CD4-positive, alpha-beta T cell (primary cell): ENCODE measurements around the gene GPC6. TPM values are rescaled to one million over a fixed set of nuclear protein-coding genes. Genes with fewer than 3 reads are reported as not detected.

ENCODE experiments used
- ATAC-seq: fragments of 200-7000 bp; cut with Tn5 transposase; one replicate; pipeline ENCODE4 v1.10.0; 2022; ENCODE audit warnings: mild to moderate bottlenecking; ENCODE audit not compliant: poor library complexity
- CTCF ChIA-PET: fragments of 350-600 bp; sonication (Branson Sonifier 250); formaldehyde crosslinking; loops from one replicate; lab custom pipeline; 2021; ENCODE audit warnings: antibody characterized with exemption, inconsistent platforms; lab: Charles Lee
- POLR2A ChIA-PET: fragments of 350-600 bp; sonication (Branson Sonifier 250); formaldehyde crosslinking; loops from one replicate; lab custom pipeline; 2021; ENCODE audit warnings: antibody characterized with exemption, inconsistent platforms; lab: Charles Lee
- DNase-seq, 14 experiments: peaks; one replicate each; pipeline ENCODE4 v3.0.0-alpha.2; 2013 to 2020; ENCODE audit warnings: mixed read lengths in 2 of 14
- H3K27ac ChIP-seq, 2 donors: one replicate each; pipeline versions ENCODE4 v1.5.1 to v1.7.0; 2013; ENCODE audit warnings: low read length in 2 of 2, low read depth in 1 of 2, mild to moderate bottlenecking in 1 of 2
- H3K27me3 ChIP-seq, 2 experiments: 1 replicate in 1 of 2; 2 replicates in 1 of 2; pipeline versions ENCODE4 v1.6.1 to v1.7.0; 2013; ENCODE audit warnings: low read length in 2 of 2, control low read depth in 1 of 2, mild to moderate bottlenecking in 1 of 2, moderate library complexity in 1 of 2; ENCODE audit not compliant: insufficient read depth in 2 of 2, control insufficient read depth in 1 of 2
- H3K36me3 ChIP-seq: one replicate; pipeline ENCODE4 v1.6.1; 2013; ENCODE audit warnings: low read length, control low read depth; ENCODE audit not compliant: insufficient read depth
- H3K4me1 ChIP-seq: one replicate; pipeline ENCODE4 v1.6.1; 2013; ENCODE audit warnings: low read length, control low read depth; ENCODE audit not compliant: insufficient read depth
- H3K4me3 ChIP-seq: one replicate; pipeline ENCODE4 v1.5.1; 2013; ENCODE audit warnings: mild to moderate bottlenecking, low read length, moderate library complexity
- H3K9me3 ChIP-seq, 2 experiments: 1 replicate in 1 of 2; 2 replicates in 1 of 2; pipeline versions ENCODE4 v1.6.1 to v1.7.0; 2013; ENCODE audit warnings: low read length in 2 of 2, mild to moderate bottlenecking in 2 of 2, control low read depth in 1 of 2, moderate library complexity in 1 of 2; ENCODE audit not compliant: control insufficient read depth in 1 of 2, insufficient read depth in 1 of 2
- H3K27ac Mint-ChIP-seq: one replicate; pipeline ENCODE4 v1.8.0; 2020; ENCODE audit warnings: mixed read lengths
- H3K27me3 Mint-ChIP-seq: one replicate; pipeline ENCODE4 v1.8.0; 2021; ENCODE audit warnings: mixed read lengths
- H3K36me3 Mint-ChIP-seq: one replicate; pipeline ENCODE4 v1.8.0; 2021; ENCODE audit warnings: low read depth, mixed read lengths
- H3K4me1 Mint-ChIP-seq: one replicate; pipeline ENCODE4 v1.8.0; 2021; ENCODE audit warnings: low read depth, mixed read lengths
- H3K4me3 Mint-ChIP-seq: one replicate; pipeline ENCODE4 v1.8.0; 2020; ENCODE audit warnings: mild to moderate bottlenecking, mixed read lengths
- H3K9me3 Mint-ChIP-seq: one replicate; pipeline ENCODE4 v1.8.0; 2020; ENCODE audit warnings: mixed read lengths
- CTCF ChIP-seq: fragments of 200-600 bp; IDR thresholded peaks from one replicate; pipeline ENCODE4 v1.8.0; 2022; ENCODE audit warnings: antibody characterized with exemption, mild to moderate bottlenecking
- intact Hi-C, 2 experiments: fragments of 100-400 bp; cut with DNase I in 1 of 2; cut with micrococcal nuclease in 1 of 2; formaldehyde crosslinking; loops; one replicate each; pipeline versions ENCODE4 v1.15.1 to v1.9.0; 2023 to 2025; cut with DNase I, micrococcal nuclease
- total RNA-seq, 174 experiments: library from RNA in 2 of 174; stranded (reverse) in 2 of 174; gene quantifications; one replicate each; pipeline ENCODE4 v1.2.3 and lab custom pipeline; 2021 to 2026

GPC6 gene
- total RNA-seq, 2 experiments from 2014 or later, result not detected

- Mint-ChIP-seq H3K9me3 (peaks cover 4% of the 10 kb centered on the region), H3K27ac (no peak overlapping the region), H3K4me1 (no peaks in the 10 kb centered on the region), H3K36me3 (no peaks in the 10 kb centered on the region), H3K27me3 (peaks cover 11% of the 10 kb centered on the region), H3K4me3 (no peak overlapping the region)
- H3K9me3 ChIP-seq, result no peaks in the 10 kb centered on the region
- ChIA-PET CTCF (no interaction called here), POLR2A (no interaction called here)
- H3K36me3 ChIP-seq, result no peaks in the 10 kb centered on the region
- H3K27ac ChIP-seq, result no peak overlapping the region
- intact Hi-C loops, result no loop called here
- no peaks in the 10 kb centered on the region for H3K27me3 ChIP-seq
- no peak overlapping the region for H3K4me3 ChIP-seq
- TF ChIP-seq CTCF, result no peak
- H3K4me1 ChIP-seq, result no peaks in the 10 kb centered on the region
- ATAC-seq, result no peak
- no peak for DNase-seq
These were observed 1019.9 kb downstream of the GPC6 start for GRCh38 chr13:94246495-94246894.

- Histone ChIP-seq H3K27ac (no peak overlapping the region), H3K36me3 (no peaks in the 10 kb centered on the region), H3K9me3 (no peaks in the 10 kb centered on the region), H3K4me1 (no peaks in the 10 kb centered on the region), H3K4me3 (no peak overlapping the region), H3K27me3 (no peaks in the 10 kb centered on the region)
- ATAC-seq, result no peak
- H3K36me3 Mint-ChIP-seq, result no peaks in the 10 kb centered on the region
- no peak for DNase-seq
- intact Hi-C loops, result no loop called here
- POLR2A ChIA-PET, result no interaction called here
- peaks cover 11% of the 10 kb centered on the region for H3K27me3 Mint-ChIP-seq
- TF ChIP-seq CTCF, result no peak
- H3K4me1 Mint-ChIP-seq, result no peaks in the 10 kb centered on the region
- peaks cover 4% of the 10 kb centered on the region for H3K9me3 Mint-ChIP-seq
- H3K4me3 Mint-ChIP-seq, result no peak overlapping the region
- CTCF ChIA-PET, result no interaction called here
- no peak overlapping the region for H3K27ac Mint-ChIP-seq
These were observed 1021.3 kb downstream of the GPC6 start for GRCh38 chr13:94247890-94248289.

- Histone ChIP-seq H3K27me3 (no peaks in the 10 kb centered on the region), H3K4me1 (no peaks in the 10 kb centered on the region), H3K27ac (no peak overlapping the region), H3K9me3 (no peaks in the 10 kb centered on the region), H3K4me3 (no peak overlapping the region), H3K36me3 (no peaks in the 10 kb centered on the region)
- Mint-ChIP-seq H3K9me3 (peaks cover 4% of the 10 kb centered on the region), H3K27ac (no peak overlapping the region), H3K4me3 (no peak overlapping the region), H3K4me1 (no peaks in the 10 kb centered on the region), H3K27me3 (peaks cover 11% of the 10 kb centered on the region), H3K36me3 (no peaks in the 10 kb centered on the region)
- ChIA-PET POLR2A (no interaction called here), CTCF (no interaction called here)
- ATAC-seq, result no peak
- intact Hi-C loops, result no loop called here
- TF ChIP-seq CTCF, result no peak
- no peak for DNase-seq
These were observed 1022.0 kb downstream of the GPC6 start for GRCh38 chr13:94248454-94249228.
